Measurements from ENCODE around the gene VEGFD. TPM values are rescaled to one million over a fixed set of nuclear protein-coding genes. Genes with fewer than 3 reads are reported as not detected.

Gene VEGFD
- total RNA-seq, 1 donor from 2014 or later, result 0.22 TPM

GRCh38 chrX:15366506-15367352, 17.5 kb downstream of the VEGFD start:
- Mint-ChIP-seq H3K9me3 (ENCODE audit: low read depth) (no peaks in the 10 kb centered on the region), H3K36me3 (ENCODE audit: insufficient read depth) (no peaks in the 10 kb centered on the region), H3K4me1 (ENCODE audit: low read depth) (no peaks in the 10 kb centered on the region), H3K27ac (no peak overlapping the region), H3K27me3 (no peaks in the 10 kb centered on the region), H3K4me3 (ENCODE audit: low read depth) (no peak overlapping the region)
- TF ChIP-seq CTCF (IDR thresholded peaks at IDR 0.05; ENCODE audit: unreplicated experiment), result no peak
- DNase-seq (ENCODE audit: low spot score, unreplicated experiment), result no peak

GRCh38 chrX:15359701-15360100, 24.5 kb downstream of the VEGFD start:
- H3K9me3 Mint-ChIP-seq (ENCODE audit: low read depth), result no peaks in the 10 kb centered on the region
- H3K4me1 Mint-ChIP-seq (ENCODE audit: low read depth), result no peaks in the 10 kb centered on the region
- no peak for DNase-seq (ENCODE audit: low spot score, unreplicated experiment)
- no peaks in the 10 kb centered on the region for H3K36me3 Mint-ChIP-seq (ENCODE audit: insufficient read depth)
- TF ChIP-seq CTCF (IDR thresholded peaks at IDR 0.05; ENCODE audit: unreplicated experiment), result no peak
- no peak overlapping the region for H3K27ac Mint-ChIP-seq
- H3K4me3 Mint-ChIP-seq (ENCODE audit: low read depth), result no peak overlapping the region
- H3K27me3 Mint-ChIP-seq, result peaks cover 4% of the 10 kb centered on the region

GRCh38 chrX:15358533-15358932, 25.7 kb downstream of the VEGFD start:
- Mint-ChIP-seq H3K9me3 (ENCODE audit: low read depth) (no peaks in the 10 kb centered on the region), H3K4me1 (ENCODE audit: low read depth) (no peaks in the 10 kb centered on the region), H3K4me3 (ENCODE audit: low read depth) (no peak overlapping the region)

GRCh38 chrX:15356444-15356843, 27.8 kb downstream of the VEGFD start:
- no peaks in the 10 kb centered on the region for H3K36me3 Mint-ChIP-seq (ENCODE audit: insufficient read depth)
- H3K4me3 Mint-ChIP-seq (ENCODE audit: low read depth), result no peak overlapping the region
- no peaks in the 10 kb centered on the region for H3K4me1 Mint-ChIP-seq (ENCODE audit: low read depth)
- H3K27me3 Mint-ChIP-seq, result peaks cover 4% of the 10 kb centered on the region
- TF ChIP-seq CTCF (IDR thresholded peaks at IDR 0.05; ENCODE audit: unreplicated experiment), result no peak
- no peaks in the 10 kb centered on the region for H3K9me3 Mint-ChIP-seq (ENCODE audit: low read depth)
- no peak for DNase-seq (ENCODE audit: low spot score, unreplicated experiment)
- H3K27ac Mint-ChIP-seq, result no peak overlapping the region

More at GRCh38 chrX:15358533-15358932, 25.7 kb downstream of the VEGFD start:
- DNase-seq (ENCODE audit: low spot score, unreplicated experiment), result no peak
- H3K27me3 Mint-ChIP-seq, result peaks cover 4% of the 10 kb centered on the region
- no peak for TF ChIP-seq CTCF (IDR thresholded peaks at IDR 0.05; ENCODE audit: unreplicated experiment)
- H3K27ac Mint-ChIP-seq, result no peak overlapping the region
- no peaks in the 10 kb centered on the region for H3K36me3 Mint-ChIP-seq (ENCODE audit: insufficient read depth)

GRCh38 chrX:15350329-15350996, 33.8 kb downstream of the VEGFD start:
- Mint-ChIP-seq H3K27ac (no peak overlapping the region), H3K4me1 (ENCODE audit: low read depth) (no peaks in the 10 kb centered on the region), H3K4me3 (ENCODE audit: low read depth) (no peak overlapping the region), H3K36me3 (ENCODE audit: insufficient read depth) (no peaks in the 10 kb centered on the region), H3K27me3 (peaks cover 14% of the 10 kb centered on the region), H3K9me3 (ENCODE audit: low read depth) (no peaks in the 10 kb centered on the region)
- TF ChIP-seq CTCF (IDR thresholded peaks at IDR 0.05; ENCODE audit: unreplicated experiment), result no peak
- DNase-seq (ENCODE audit: low spot score, unreplicated experiment), result no peak

Data from progenitor cell of endocrine pancreas (in vitro differentiated cells).